GM19043 (cell line): ENCODE data around the gene DDX31.

Source experiments
- ATAC-seq: cut with Tn5 transposase; IDR thresholded peaks from one replicate; pipeline ENCODE4 v1.9.1; 2021; ENCODE audit warnings: low read depth; ENCODE audit not compliant: unreplicated experiment

The DDX31 gene

GRCh38 chr9:132552041-132552440, 117.7 kb downstream of the DDX31 start:
- no peak for ATAC-seq

- ATAC-seq = no peak
Measured at GRCh38 chr9:132551556-132551955, 118.2 kb downstream of the DDX31 start.

GRCh38 chr9:132548751-132549640, 120.8 kb downstream of the DDX31 start:
- no peak for ATAC-seq

GRCh38 chr9:132547976-132548730, 121.6 kb downstream of the DDX31 start:
- no peak for ATAC-seq

- no peak for ATAC-seq
Measured at GRCh38 chr9:132547436-132547835, 122.3 kb downstream of the DDX31 start.

GRCh38 chr9:132547052-132547431, 122.7 kb downstream of the DDX31 start:
- ATAC-seq = no peak

- no peak for ATAC-seq
Measured at GRCh38 chr9:132546148-132547051, 123.4 kb downstream of the DDX31 start.

- ATAC-seq = no peak
Measured at GRCh38 chr9:132545578-132545977, 124.2 kb downstream of the DDX31 start.

- no peak for ATAC-seq
Measured at GRCh38 chr9:132543960-132544359, 125.8 kb downstream of the DDX31 start.

GRCh38 chr9:132543251-132543650, 126.5 kb downstream of the DDX31 start:
- ATAC-seq = no peak
